ENCODE data around the gene MYL5. TPM values are rescaled to one million over a fixed set of nuclear protein-coding genes. Genes with fewer than 3 reads are reported as not detected.
"Not testable (repeated sequence)": the region's sequence is repeated elsewhere in the genome, so short reads cannot be mapped to it uniquely, and the experiment has no call there.

Gene MYL5
- total RNA-seq, 2 experiments from 2014 or later, result 14.7 to 17.8 TPM

- POLR2A ChIA-PET, result no interaction called here
- H3K36me3 Mint-ChIP-seq (ENCODE audit: low read depth), result no peaks in the 10 kb centered on the region
- no peak overlapping the region for H3K4me3 Mint-ChIP-seq
- H3K27ac Mint-ChIP-seq, result no peak overlapping the region
- intact Hi-C loops (cut with micrococcal nuclease), result no loop called here
- H3K4me1 Mint-ChIP-seq (ENCODE audit: low read depth), result no peaks in the 10 kb centered on the region
- no peak for TF ChIP-seq CTCF (IDR thresholded peaks at IDR 0.05)
- CTCF ChIA-PET, result no interaction called here
- ATAC-seq, result no peak
- peaks cover 4% of the 10 kb centered on the region for H3K27me3 Mint-ChIP-seq
- peaks cover 5% of the 10 kb centered on the region for H3K9me3 Mint-ChIP-seq
- no peak for DNase-seq
Observed at GRCh38 chr4:634599-634985, 39.8 kb upstream of the MYL5 start.

GRCh38 chr4:635066-635835 lies 39.1 kb upstream of the MYL5 start:
- intact Hi-C loops (cut with micrococcal nuclease); H3K27ac Mint-ChIP-seq; H3K27me3 Mint-ChIP-seq; DNase-seq; H3K4me3 Mint-ChIP-seq; H3K9me3 Mint-ChIP-seq; H3K36me3 Mint-ChIP-seq (ENCODE audit: low read depth); H3K4me1 Mint-ChIP-seq (ENCODE audit: low read depth); POLR2A ChIA-PET; ATAC-seq; CTCF ChIA-PET: not testable (repeated sequence)

- TF ChIP-seq CTCF (IDR thresholded peaks at IDR 0.05), result no peak
- Mint-ChIP-seq H3K27me3 (peaks cover 8% of the 10 kb centered on the region), H3K36me3 (ENCODE audit: low read depth) (no peaks in the 10 kb centered on the region), H3K4me1 (ENCODE audit: low read depth) (no peaks in the 10 kb centered on the region), H3K27ac (no peak overlapping the region), H3K9me3 (peaks cover 5% of the 10 kb centered on the region), H3K4me3 (no peak overlapping the region)
- ATAC-seq (no peak), DNase-seq (no peak)
- intact Hi-C loops (cut with micrococcal nuclease), result no loop called here
- CTCF ChIA-PET, result no interaction called here
- POLR2A ChIA-PET, result no interaction called here
Observed at GRCh38 chr4:635851-636627, 38.3 kb upstream of the MYL5 start.

- peaks cover 8% of the 10 kb centered on the region for H3K27me3 Mint-ChIP-seq
- ChIA-PET POLR2A (no interaction called here), CTCF (no interaction called here)
- DNase-seq (no peak), ATAC-seq (no peak)
- H3K4me1 Mint-ChIP-seq (ENCODE audit: low read depth), result no peaks in the 10 kb centered on the region
- no peak overlapping the region for H3K27ac Mint-ChIP-seq
- no peak for TF ChIP-seq CTCF (IDR thresholded peaks at IDR 0.05)
- peaks cover 4% of the 10 kb centered on the region for H3K9me3 Mint-ChIP-seq
- intact Hi-C loops (cut with micrococcal nuclease), result no loop called here
- H3K36me3 Mint-ChIP-seq (ENCODE audit: low read depth), result no peaks in the 10 kb centered on the region
- H3K4me3 Mint-ChIP-seq, result no peak overlapping the region
Observed at GRCh38 chr4:636628-637159, 37.6 kb upstream of the MYL5 start.

- POLR2A ChIA-PET, result no interaction called here
- DNase-seq, result no peak
- intact Hi-C loops (cut with micrococcal nuclease), result no loop called here
- ATAC-seq, result no peak
- H3K36me3 Mint-ChIP-seq (ENCODE audit: low read depth), result no peaks in the 10 kb centered on the region
- TF ChIP-seq CTCF (IDR thresholded peaks at IDR 0.05), result no peak
- H3K4me3 Mint-ChIP-seq, result no peak overlapping the region
- CTCF ChIA-PET, result no interaction called here
- no peaks in the 10 kb centered on the region for H3K4me1 Mint-ChIP-seq (ENCODE audit: low read depth)
- peaks cover 8% of the 10 kb centered on the region for H3K27me3 Mint-ChIP-seq
- H3K27ac Mint-ChIP-seq, result no peak overlapping the region
- H3K9me3 Mint-ChIP-seq, result peaks cover under 1% of the 10 kb centered on the region
Observed at GRCh38 chr4:637536-638280, 36.6 kb upstream of the MYL5 start.

GRCh38 chr4:642366-642765 lies 32.0 kb upstream of the MYL5 start:
- peaks cover 15% of the 10 kb centered on the region for H3K27me3 Mint-ChIP-seq
- CTCF ChIA-PET; DNase-seq; H3K4me1 Mint-ChIP-seq (ENCODE audit: low read depth); H3K4me3 Mint-ChIP-seq; H3K27ac Mint-ChIP-seq; ATAC-seq; H3K9me3 Mint-ChIP-seq; H3K36me3 Mint-ChIP-seq (ENCODE audit: low read depth); intact Hi-C loops (cut with micrococcal nuclease): not testable (repeated sequence)
- POLR2A ChIA-PET, result interaction anchor here (0.6 to 1.0 kb wide), 3 partner anchors 16 to 53 kb away, joined by 3 to 5 read pairs (median 3); no protein-coding TSS in a partner anchor

All from activated CD8-positive, alpha-beta T cell treated with anti-CD3 and anti-CD28 coated beads for 36 hours (primary cell).